Stimulated activated CD4-positive, alpha-beta T cell treated with anti-CD3 and anti-CD28 coated beads, Interleukin-1b, Interleukin-23, amount 100 ng/mL, for 1 hour (primary cell): ENCODE results near the gene C1RL.

Experiments used
- DNase-seq, 2 donors: peaks; one replicate each; pipeline ENCODE4 v3.0.0-alpha.2; 2020; ENCODE audit warnings: low read depth in 2 of 2

The C1RL gene

DNA sequence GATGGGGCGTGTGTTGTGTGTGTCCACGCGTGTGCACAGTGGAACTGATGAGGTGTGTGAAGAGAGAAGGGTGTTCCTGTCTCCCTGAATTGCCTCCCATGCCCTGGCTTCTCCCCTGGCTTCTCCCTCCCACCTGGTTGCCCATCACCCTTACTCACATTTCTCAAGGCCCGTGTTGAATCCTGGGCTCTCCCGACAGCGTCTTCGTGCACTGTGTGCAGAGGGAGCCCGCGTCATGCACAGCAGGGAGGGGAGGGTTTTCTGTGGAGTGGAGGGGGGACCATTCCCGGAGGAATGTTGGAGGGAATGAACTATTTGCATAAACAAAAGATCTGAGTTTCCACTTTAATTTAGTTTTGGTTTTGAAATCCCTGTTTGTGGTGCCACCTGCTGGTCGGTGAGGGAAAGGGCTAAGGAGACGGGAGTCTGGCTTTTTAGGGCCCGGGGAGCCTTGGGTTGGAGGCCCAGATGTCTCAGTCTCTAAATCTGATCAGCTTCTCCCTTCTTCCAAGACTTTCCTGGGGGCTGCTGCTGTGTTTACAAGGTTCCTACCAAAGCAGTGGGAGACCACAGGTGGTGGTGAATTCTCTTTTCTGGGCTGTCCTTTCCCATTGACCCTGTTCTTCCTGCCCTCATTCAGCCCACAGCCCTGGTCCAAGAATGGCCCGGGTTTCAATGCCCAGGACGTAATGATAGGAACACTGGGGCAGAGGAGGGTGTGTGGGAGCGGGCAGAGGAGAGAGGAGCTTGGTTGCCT is 16.6 kb downstream of the C1RL start, which contains the start of gene C1R:
C1R (minus strand) TSS at position 217 of the 757 bp plus-strand sequence; CDS start at position 160, 57 bp downstream.
- peak; percentile 23 to 46 for DNase-seq

DNA sequence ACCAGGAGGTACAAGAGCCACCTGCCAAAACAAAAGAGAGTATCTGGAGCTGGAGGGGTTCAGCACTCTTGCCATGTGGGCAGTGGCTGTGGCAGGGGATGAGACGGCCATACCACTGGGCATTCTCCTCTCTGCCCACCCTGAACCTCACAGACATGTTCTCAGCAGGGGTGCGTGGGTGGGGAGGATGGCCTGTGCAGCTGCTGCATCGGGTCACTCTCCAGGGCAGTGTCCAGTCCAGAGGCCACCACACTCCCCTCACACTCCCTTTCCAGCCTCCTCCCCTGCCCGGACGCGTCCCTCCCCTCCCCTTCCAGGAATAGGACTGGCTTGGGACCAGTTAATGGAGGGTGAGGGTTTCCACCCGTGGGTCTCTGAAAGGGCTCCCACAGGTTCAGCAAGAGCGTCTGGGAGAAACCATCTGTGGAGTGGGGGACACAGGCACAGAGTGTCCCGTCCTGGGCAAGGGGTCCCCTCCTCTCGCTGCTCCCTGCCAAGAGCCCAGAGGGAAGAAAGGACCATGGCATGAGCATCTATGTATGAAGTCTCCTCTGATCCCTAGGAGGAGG is 17.3 kb downstream of the C1RL start:
- DNase-seq: no peak

DNA sequence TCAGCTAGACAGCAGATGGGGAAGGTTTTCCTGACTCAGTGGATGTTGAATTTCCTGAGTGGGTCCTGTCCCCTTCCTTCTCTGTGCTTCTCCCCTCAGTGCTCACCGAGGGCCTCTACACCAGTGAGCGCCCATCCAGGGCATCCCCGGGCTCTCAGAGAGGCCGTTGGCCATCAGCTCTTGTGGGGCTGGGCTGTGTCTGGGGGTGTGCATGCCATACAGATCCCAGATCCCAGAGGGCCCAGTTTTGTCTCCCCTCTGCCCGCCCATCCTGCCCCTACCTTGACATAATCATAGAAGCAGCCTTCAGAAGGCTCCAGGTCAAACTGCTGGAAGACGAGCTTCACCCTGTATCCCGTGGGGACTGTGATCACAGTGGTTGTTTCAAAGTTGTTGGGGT is 17.8 kb downstream of the C1RL start:
- no peak for DNase-seq

DNA sequence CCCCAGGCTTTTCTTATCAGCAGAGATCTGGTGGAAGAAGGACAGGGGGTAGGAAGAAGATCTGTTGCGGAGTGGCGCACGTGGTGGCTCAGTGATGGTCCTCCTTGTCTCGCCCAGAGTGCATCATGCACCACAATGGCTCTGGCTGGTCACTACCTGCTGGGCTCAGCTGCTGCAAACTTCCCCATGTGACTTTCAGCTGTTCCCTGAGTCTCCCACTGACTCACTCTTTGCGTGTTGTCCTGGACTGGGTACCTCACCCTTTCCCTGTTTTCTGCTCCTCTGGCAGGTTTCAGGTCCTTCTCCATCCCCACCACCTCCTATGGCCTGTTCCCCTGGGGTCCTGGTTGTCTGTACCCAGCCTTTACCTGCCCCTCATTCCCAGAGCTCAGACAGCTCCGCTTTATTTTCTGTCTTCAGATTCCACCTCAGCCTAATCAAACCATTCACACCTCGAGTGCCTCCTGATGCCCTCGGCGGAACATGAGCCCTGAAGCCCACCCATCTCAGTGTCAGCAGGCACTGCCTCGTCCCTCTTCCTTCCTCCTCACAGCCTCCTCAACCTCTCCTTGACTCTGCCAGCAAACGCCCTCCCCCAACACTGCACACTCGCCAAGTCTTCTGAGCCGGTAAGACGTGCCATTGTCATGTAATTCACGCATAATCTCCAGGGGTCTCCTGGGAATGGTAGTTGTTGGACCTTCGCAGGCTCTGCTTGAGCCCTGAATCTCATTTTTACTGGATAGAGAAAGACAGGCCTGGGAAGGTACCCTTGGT is 18.6 kb downstream of the C1RL start:
- no peak for DNase-seq

DNA sequence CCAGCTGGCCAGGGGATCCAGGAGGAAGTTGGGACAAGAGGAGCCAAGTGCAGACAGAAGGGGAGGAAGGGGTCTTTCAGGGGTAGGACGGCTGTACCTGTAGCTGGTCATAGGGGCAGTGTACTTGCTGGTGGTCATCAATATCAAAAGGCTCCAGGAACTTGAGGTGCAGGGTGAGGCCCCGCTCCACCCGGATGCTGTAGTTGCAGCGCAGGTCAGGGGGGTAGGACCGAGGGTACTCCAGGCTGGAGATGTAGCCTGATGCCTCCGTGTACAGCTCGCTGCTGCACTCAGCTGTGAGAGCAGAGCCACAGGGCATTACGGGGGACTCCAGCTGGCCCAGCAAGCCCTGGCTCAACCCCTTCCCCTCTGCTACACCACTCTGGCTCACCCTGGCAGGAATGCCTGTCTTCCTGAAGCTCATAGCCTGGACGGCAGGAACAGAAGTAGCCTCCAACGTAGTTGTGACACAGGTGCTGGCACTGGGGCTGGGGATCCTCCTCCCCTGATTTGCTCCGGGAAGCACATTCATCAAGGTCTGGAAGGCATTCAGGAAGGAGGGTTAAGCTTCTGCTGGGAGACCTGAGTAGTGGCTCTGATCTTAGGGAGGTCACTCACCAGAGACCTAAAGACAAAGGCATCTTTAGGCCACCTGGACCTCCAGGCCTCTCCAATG is 19.7 kb downstream of the C1RL start:
- DNase-seq: no peak

DNA sequence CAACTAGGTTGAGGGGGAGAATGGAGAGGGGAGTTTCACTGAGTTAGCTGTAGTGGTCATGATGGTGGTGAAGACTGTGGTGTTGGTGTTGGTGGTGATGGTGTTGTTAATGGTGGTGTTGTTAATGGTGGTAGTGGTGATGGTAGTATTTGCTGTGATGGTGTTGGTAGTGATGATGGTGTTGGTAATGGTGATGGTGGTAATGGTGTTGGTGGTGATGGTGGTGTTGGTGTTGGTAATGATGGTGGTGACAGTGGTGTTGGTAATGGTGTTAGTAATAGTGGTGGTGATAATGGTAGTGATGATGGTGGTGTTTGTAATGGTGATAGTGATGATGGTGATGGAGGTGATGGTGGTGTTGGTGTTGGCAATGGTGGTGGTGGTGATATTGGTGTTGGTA is 25.9 kb downstream of the C1RL start:
- DNase-seq: no peak

DNA sequence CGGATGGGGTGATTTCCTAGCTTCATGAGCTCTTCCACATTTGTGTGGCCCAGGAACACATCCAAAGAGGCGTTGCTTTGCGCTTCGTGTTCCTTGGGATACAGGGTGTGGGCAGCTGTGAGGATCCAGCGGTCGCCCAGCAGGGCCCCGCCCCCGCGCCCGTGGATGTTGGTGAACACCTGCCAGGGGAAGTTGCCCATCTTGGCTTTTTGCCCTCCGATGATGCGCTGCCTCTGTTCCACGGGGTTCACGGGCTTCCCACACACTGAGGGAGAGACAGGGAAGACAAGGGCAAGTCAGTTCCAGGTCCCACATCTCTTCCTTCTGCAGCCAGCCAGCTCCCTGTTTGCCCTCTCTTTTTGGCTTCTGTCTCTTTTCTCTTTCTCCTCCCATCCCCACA is 28.0 kb downstream of the C1RL start:
- no peak for DNase-seq

DNA sequence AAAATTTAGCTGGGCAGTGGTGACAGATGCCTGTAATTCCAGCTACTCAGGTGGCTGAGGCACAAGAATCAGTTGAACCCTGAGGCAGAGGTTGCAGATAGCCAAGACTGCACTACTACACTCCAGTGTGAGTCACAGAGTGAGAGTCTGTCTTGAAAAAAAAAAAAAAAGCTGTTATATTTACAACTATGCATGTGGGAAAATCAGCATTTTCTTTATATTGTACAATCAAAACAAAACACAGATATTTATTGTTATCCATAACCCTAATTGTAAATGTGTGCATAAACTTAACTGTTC is 29.2 kb downstream of the C1RL start:
- no peak for DNase-seq

DNA sequence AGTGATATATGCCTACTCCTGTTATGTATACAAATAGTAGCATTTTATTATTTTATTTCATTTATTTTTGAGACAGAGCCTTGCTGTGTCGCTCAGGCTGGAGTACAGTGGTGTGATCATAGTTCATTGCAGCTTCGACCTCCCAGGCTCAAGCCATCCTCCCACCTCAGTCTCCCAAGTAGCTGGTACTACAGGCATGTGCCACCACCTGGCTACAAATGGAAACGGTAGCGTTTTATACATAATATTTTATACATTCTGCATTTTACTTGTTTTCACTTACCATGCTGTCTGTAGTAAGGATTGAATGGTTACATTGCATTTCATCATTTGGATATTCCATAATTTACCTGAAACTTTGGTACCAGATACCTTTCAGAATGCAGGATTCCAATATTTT is 30.9 kb downstream of the C1RL start:
- no peak for DNase-seq

DNA sequence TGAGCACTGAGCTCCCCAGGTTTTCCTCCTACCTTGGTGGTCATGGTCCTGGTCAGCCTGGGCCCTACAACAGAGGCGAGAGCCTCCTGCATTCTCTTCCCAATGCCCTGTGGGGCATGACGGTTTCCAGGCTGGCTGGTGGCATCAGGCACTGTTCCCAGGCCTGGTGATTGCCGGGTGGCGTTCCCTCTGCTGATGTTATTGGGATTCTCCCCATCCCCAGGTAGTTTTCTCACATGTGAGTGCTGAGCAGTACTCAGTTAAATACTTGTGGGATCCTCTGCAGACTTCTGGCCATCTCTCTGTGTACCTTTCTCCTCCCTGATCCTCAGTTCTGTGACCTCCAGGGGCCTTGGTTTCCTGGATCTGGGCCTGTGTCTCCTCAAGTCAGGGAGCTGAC is 32.5 kb downstream of the C1RL start:
- DNase-seq: no peak

DNA sequence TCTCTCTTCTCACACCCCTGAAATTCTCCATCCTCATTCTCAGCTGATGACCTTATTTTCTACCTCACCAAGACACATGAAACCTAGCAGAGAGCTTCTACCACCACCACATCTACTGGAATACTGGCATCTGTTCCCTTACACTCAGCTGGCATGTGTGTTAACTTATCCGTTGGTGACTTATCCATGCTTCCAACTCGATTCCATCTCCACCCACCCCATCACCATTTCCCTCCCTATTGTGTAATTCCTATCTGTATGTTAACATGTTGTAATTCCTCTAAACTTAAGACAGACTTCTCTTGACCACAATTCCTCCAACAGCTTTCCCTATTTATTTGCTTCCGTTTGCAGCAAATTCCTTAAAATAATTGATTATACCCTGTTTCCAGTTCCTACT is 33.1 kb downstream of the C1RL start:
- DNase-seq: no peak

DNA sequence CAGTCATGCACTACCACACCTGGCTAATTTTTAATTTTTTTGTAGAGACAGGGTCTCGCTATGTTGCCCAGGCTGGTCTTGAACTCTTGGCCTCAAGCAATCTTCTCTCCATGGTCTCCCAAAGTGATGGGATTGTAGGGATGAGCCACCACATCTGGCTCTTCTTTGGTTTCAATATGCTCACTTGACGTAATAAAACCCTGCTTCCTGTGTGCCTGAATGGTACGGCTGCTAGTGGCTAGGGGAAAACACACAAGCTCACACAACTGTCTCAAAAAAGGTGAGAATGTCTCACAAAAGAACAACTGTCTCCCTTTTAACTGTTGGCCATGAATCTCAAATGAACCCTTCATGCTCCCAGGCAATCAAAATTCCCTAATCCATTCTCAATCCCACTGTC is 33.5 kb downstream of the C1RL start:
- no peak for DNase-seq

DNA sequence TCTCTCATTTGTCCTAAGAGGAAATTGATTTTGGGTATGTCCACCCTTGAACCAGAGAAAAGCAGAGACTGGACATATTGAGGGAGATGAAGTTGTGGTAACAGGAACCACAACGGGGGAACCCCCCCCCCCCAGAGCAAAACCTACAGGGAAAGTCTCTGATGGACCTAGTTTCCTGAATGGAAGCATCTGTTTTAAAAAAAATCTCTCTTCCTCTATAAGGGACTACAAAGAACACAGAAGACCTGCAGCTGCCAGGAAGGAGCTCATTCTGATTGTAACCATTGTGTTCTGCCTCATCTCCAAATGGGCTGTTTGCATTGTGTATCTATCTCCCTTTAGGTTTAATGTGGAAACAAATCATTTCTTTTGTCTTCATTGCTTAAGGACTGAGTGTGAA is 35.1 kb downstream of the C1RL start:
- no peak for DNase-seq

DNA sequence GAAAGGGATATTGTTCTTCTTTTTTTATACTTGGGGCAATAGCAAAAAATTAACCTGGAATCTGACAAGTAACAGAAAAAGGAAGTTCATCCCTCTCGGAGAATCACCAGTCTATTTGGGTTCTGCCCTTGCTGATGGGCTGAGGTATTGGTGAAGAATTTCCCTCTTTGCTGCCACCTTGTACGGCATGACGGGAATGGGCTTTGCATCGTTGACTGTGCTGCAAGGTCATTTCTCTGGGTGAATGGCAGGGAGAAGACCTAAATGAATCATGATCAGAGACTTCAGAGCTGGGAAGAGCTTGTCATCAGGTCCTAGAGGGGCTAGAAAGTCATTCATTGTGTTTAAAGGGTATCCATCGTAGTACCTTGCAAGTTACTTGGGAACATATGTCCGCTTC is 36.5 kb downstream of the C1RL start:
- no peak for DNase-seq

DNA sequence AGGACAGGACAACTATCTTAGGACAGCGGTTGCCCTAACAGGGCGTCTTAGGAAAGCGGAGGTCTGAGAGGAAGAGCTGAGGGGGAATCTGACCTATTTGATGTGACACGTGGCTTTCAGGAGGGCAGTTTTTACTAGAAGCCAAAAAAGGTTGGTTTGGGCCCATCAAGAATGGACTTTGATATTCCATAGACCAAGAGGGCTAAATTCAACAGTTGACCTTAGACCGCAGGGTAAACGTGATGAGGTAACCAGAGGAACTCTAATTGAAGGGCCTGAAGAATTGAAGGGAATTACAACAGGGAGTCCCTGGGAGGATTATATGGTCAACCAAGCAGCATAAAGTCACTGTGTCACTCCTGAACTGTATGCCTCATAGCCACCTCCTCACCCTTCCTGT is 37.0 kb downstream of the C1RL start:
- DNase-seq: no peak

DNA sequence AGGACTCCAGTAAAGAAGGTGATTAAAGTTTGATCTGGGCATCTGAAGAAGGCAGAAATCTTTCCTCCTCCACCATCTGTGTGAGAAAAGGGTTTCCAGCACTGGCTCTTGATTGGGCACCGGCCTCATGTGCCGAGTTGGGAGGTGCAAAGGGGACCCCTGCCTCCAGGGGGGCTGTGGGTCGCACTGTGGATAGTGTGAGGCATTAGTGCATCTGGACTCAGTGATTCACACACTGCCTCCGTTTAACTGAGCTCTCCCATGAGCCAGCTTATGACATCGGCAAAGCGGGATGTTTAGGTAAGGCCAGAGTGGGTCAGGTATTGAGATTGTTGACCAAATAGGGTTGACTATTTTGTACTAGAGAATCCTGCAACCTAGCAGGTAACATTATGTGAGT is 39.6 kb downstream of the C1RL start:
- DNase-seq: no peak

DNA sequence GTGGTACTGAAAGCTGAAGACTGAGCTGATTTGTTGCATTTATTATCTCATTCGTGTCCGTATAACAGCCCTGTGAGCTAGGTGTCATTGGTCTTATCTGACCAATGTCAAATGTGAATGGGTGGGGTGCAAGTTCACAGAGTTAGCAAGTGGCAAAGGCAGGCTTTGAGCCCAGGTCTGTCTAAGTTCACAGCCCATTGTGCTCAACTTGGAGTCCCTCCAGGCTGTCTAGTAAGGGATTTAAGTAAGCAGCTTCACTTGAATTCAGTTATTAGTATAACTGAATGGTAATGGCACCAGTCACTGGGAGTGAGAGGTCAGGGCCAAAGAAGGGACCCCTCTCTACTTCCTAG is 40.0 kb downstream of the C1RL start:
- DNase-seq: no peak

DNA sequence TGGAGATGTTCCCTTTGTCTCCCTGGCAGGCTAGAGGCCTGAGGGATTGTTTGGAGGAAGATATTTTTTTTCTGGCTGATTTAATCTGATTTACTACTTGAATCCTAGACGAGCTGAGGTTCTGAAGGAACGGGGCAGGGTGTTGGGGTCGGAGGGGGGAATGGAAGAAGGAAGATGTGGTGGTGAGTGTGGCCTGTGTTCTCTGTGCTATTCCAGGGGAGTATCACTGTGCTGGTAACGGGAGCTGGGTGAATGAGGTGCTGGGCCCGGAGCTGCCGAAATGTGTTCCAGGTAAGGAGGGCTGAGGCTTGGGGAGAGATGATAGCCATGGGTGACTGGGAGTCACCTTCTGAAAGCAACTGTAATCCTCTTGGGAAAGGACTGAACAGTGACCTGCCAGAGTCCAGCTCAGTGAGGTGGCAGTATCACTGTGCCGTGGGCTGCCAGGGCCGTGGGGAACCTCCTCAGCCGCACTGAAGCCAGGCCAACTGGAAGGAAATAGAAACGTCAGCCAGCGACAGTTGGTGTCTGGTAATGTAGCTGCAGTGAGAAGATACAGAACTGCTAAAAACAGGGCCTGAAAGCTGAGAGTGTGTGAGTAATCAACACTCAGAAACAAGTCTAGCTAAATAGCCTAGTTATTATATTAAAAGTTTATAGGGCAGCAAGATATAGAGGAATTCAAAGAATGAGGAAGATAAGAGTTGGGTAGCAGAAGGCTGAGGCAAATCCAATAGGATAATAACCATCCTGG is 40.6 kb downstream of the C1RL start:
- DNase-seq: no peak

DNA sequence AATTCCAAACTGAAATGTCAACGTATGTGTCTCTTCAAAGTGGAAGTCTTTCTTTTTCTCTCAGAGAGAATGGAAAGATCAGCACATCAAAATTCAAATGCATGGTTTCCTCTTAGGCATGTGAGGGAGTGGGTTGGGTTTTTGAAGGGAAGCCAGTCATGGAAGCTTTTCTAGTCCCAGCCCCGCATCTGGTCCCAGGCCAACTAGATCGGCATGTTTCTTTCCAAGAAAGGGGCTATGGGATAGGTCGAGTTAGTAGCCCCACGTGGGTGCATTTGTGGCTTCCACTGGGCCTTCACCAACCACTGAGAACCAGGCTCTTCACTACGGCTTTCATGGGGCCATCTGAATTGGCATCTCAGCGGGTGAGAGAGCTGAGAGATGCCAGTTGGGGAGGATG is 41.9 kb downstream of the C1RL start:
- DNase-seq: no peak

DNA sequence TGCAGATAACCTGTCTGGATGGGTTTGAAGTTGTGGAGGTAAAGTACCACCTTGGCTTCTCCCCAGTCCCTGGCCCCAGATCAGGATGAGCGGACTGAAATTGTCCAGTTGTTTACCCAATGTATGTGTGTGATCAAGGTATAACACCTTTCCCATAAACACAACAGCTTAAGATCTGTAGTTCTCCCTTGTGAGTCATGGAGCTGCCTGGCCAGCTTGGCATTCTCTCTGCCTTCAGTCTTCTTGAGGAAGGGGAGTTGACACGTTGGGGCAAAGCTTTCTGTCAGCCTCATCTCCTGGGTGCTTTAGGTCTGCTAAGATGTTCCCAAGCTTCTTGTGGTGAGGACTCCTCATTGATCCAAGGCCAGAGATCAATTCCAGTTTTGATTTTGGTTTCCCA is 42.4 kb downstream of the C1RL start:
- DNase-seq: no peak

DNA sequence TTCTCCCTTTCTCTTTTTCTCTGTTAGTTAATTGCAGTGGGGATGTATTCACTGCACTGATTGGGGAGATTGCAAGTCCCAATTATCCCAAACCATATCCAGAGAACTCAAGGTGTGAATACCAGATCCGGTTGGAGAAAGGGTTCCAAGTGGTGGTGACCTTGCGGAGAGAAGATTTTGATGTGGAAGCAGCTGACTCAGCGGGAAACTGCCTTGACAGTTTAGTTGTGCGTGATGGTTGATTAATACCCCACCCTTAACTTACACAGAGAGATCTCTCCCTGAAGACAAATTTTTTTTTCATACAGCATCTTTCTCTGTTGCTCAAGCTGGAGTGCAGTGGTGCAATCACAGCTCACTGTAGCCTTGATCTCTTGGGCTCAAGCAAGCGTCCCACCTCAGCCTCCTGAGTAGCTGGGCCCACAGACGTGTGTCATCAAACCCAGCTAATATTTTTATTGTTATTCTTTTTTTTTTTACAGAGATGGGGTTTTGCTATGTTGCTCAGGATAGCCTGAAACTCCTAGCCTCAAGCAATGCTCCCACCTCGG is 43.9 kb downstream of the C1RL start:
- no peak for DNase-seq

DNA sequence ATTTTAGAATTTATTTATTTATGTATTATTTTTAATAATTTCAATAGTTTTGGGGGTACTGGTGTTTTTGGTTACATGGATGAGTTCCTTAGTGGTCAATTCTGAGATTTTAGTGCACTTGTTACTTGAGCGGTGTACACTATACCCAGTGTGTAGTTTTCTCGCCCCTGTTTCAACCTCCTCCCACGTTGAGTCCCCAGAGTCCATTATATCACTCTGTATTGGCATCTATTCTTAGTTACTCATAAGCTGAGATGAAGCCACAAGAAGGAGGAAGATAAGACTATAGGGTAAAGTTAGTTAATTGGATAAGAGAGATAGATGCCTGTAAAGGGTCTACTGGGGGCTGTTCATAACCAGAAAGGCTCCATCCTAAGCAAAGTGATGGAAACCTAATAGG is 44.5 kb downstream of the C1RL start:
- no peak for DNase-seq
